Transverse colon (tissue), 4 donors: ENCODE data around the gene OPN3. TPM values are rescaled to one million over a fixed set of nuclear protein-coding genes. Genes with fewer than 3 reads are reported as not detected.

Experiments used
- DNase-seq: peaks from one replicate; pipeline ENCODE4 v3.0.0-alpha.2; 2019
- H3K27ac ChIP-seq, 4 donors: fragments of 200-600 bp; sonication (generic); 2 replicates each; pipeline ENCODE4 v1.5.1; 2016 to 2018; ENCODE audit warnings: inconsistent platforms in 4 of 4
- H3K27me3 ChIP-seq: fragments of 200-600 bp; sonication (generic); 2 replicates; pipeline ENCODE4 v1.5.1; 2017; ENCODE audit warnings: inconsistent platforms
- H3K36me3 ChIP-seq, 4 donors: fragments of 200-600 bp; sonication (generic); 2 replicates each; pipeline ENCODE4 v1.5.1; 2017 to 2019; ENCODE audit warnings: inconsistent platforms in 4 of 4
- H3K4me1 ChIP-seq, 4 donors: fragments of 200-600 bp; sonication (generic); 2 replicates each; pipeline ENCODE4 v1.5.1; 2017 to 2020; ENCODE audit warnings: inconsistent platforms in 4 of 4
- H3K4me3 ChIP-seq, 4 donors: fragments of 200-600 bp; sonication (generic); 1 replicate in 1 of 4; 2 replicates in 3 of 4; pipeline versions ENCODE4 v1.5.1 to v1.6.1; 2017 to 2019; ENCODE audit warnings: inconsistent platforms in 4 of 4
- H3K9me3 ChIP-seq, 2 donors: fragments of 200-600 bp; sonication (generic); 2 replicates each; pipeline ENCODE4 v1.5.1; 2017 to 2019; ENCODE audit warnings: inconsistent platforms in 2 of 2
- CTCF ChIP-seq, 5 experiments: fragments of 200-600 bp in 3 of 5; fragments of 450-650 bp in 2 of 5; sonication (generic) in 3 of 5; IDR thresholded peaks; 1 replicate in 2 of 5; 2 replicates in 3 of 5; pipeline ENCODE4 v1.5.1; 2016 to 2017; ENCODE audit warnings: antibody characterized with exemption in 5 of 5, inconsistent platforms in 3 of 5, mild to moderate bottlenecking in 2 of 5, moderate library complexity in 1 of 5
- EP300 ChIP-seq: sonication (generic); formaldehyde crosslinking; IDR thresholded peaks from one replicate; pipeline ENCODE4 v1.6.1; 2017; ENCODE audit warnings: antibody characterized with exemption, low read depth
- POLR2A ChIP-seq: fragments of 450-650 bp; IDR thresholded peaks from one replicate; pipeline ENCODE4 v1.6.1; 2016; ENCODE audit warnings: antibody characterized with exemption, mild to moderate bottlenecking, moderate library complexity
- POLR2AphosphoS5 ChIP-seq, 3 donors: sonication (generic); formaldehyde crosslinking; IDR thresholded peaks; one replicate each; pipeline ENCODE4 v1.6.1; 2016; ENCODE audit warnings: antibody characterized with exemption in 3 of 3
- WGBS, 2 donors: methylation state at CpG; one replicate each; pipeline ENCODE4 v1.1.5; 2018; ENCODE audit warnings: low coverage in 1 of 2; 5-methylcytosine and 5-hydroxymethylcytosine counted together
- in situ Hi-C, 4 donors: fragments of 200-750 bp; cut with MboI; loops; one replicate each; pipeline versions ENCODE4 v1.15.0 to v1.15.1; 2017; ENCODE audit warnings: low sequenced_read_pairs in 3 of 4, low pct_ligation_motif_present in 1 of 4, low pct_unique_long_range_greater_than_20kb in 1 of 4
- intact Hi-C: fragments of 100-400 bp; cut with DNase I; formaldehyde crosslinking; loops from one replicate; pipeline ENCODE4 v1.15.1; 2023; ENCODE audit warnings: low total_unique reads
- total RNA-seq, 4 donors: library from RNA; depleted of rRNA; stranded (reverse); fragments of >200 nt; gene quantifications; one replicate each; pipeline ENCODE4 v1.1.0, GENCODE V29; 2016

OPN3 gene
- total RNA-seq, 4 donors from 2014 or later = 23.5 to 107 (median 49.3) TPM

DNA sequence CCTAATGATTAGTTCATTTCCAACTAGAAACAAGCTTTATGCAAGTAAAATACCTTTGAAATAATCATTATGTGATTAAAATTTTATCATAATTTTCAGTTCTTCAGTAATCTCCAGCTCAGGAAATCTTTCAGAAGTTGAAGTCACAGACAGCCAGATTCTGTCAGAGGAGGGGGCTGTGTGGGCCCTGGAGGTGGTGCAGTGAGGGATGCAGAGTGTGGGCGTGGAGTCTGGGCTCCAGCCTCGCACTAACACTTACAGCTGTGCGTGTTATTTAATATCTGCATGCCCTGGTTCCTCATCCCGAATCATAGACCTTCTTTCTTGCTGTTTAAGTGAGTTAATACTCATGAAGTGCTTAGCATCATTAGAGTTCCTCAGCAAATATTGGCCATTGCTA lies 35.8 kb upstream of the OPN3 start:
- intact Hi-C loops = no loop called here
- H3K27me3 ChIP-seq = no peaks in the 10 kb centered on the region
- H3K27ac ChIP-seq = no peak overlapping the region
- no peaks in the 10 kb centered on the region for H3K36me3 ChIP-seq
- in situ Hi-C loops = no loop called here
- 68 to 72% methylated on average over 4 of the region's 4 CpGs for WGBS, 2 donors
- no peak for DNase-seq
- no peaks in the 10 kb centered on the region for H3K4me1 ChIP-seq
- no peak overlapping the region for H3K4me3 ChIP-seq
- H3K9me3 ChIP-seq = no peaks in the 10 kb centered on the region
- TF ChIP-seq POLR2A (no peak), POLR2AphosphoS5 (IDR thresholded peaks at IDR 0.05) (no peak), EP300 (no peak), CTCF (IDR thresholded peaks at IDR 0.05) (no peak)

GRCh38 chr1:241674805-241675384 lies 34.7 kb upstream of the OPN3 start:
- Histone ChIP-seq H3K27ac (no peak overlapping the region), H3K36me3 (no peaks in the 10 kb centered on the region), H3K9me3 (no peaks in the 10 kb centered on the region), H3K27me3 (no peaks in the 10 kb centered on the region), H3K4me1 (no peaks in the 10 kb centered on the region), H3K4me3 (no peak overlapping the region)
- TF ChIP-seq CTCF (IDR thresholded peaks at IDR 0.05) = no peak
- no peak for TF ChIP-seq POLR2A
- no peak for TF ChIP-seq POLR2AphosphoS5 (IDR thresholded peaks at IDR 0.05)
- no peak for TF ChIP-seq EP300
- WGBS, 2 donors = 80 to 96% methylated on average over 1 of the region's 1 CpG
- intact Hi-C loops = no loop called here
- DNase-seq = no peak
- in situ Hi-C loops = no loop called here

GRCh38 chr1:241672301-241672700 lies 32.1 kb upstream of the OPN3 start:
- Histone ChIP-seq H3K27me3 (no peaks in the 10 kb centered on the region), H3K4me3 (no peak overlapping the region), H3K27ac (no peak overlapping the region), H3K9me3 (no peaks in the 10 kb centered on the region), H3K4me1 (no peaks in the 10 kb centered on the region), H3K36me3 (no peaks in the 10 kb centered on the region)
- in situ Hi-C loops = no loop called here
- intact Hi-C loops = no loop called here
- no peak for DNase-seq
- 51 to 85% methylated on average over 1 of the region's 1 CpG for WGBS, 2 donors
- TF ChIP-seq CTCF (IDR thresholded peaks at IDR 0.05) (no peak), POLR2AphosphoS5 (IDR thresholded peaks at IDR 0.05) (no peak), POLR2A (no peak)

DNA sequence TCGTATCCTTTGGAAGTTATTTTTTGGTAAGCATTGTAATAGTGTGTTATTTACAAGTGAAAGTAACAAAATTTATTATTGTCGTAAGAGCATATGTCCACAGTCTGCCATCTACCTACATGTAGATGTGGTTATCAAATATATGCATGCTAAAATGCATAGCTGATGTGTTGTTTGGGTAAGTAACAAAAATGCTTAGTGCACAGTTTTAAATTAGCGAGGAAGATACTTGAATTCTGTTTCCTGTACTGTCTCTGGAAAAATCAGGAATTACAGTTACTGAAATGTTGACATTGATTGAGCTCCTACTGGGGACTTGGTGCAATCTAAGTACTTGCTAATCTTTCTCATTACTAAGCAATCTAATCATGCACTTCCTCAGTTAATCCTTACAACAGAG lies 26.2 kb upstream of the OPN3 start:
- intact Hi-C loops = no loop called here
- no peaks in the 10 kb centered on the region for H3K4me1 ChIP-seq
- H3K4me3 ChIP-seq = no peak overlapping the region
- no peak overlapping the region for H3K27ac ChIP-seq
- H3K27me3 ChIP-seq = no peaks in the 10 kb centered on the region
- in situ Hi-C loops = no loop called here
- no peak for TF ChIP-seq CTCF (IDR thresholded peaks at IDR 0.05)
- H3K36me3 ChIP-seq = no peaks in the 10 kb centered on the region
- H3K9me3 ChIP-seq = no peaks in the 10 kb centered on the region
- WGBS, 2 donors = 83 to 84% methylated on average over 3 of the region's 3 CpGs
- DNase-seq = no peak
